CD4-positive, alpha-beta T cell treated with Interleukin-15 for 1 hour (primary cell): ENCODE results near the gene COQ9.
A peak's percentile ranks its signal among the peaks of the same experiment; 100 is the strongest.
"Not testable (repeated sequence)": the region's sequence is repeated elsewhere in the genome, so short reads cannot be mapped to it uniquely, and the experiment has no call there.

ENCODE experiments used
- DNase-seq: peaks from one replicate; pipeline ENCODE4 v3.0.0-alpha.2; 2020

The COQ9 gene

DNA sequence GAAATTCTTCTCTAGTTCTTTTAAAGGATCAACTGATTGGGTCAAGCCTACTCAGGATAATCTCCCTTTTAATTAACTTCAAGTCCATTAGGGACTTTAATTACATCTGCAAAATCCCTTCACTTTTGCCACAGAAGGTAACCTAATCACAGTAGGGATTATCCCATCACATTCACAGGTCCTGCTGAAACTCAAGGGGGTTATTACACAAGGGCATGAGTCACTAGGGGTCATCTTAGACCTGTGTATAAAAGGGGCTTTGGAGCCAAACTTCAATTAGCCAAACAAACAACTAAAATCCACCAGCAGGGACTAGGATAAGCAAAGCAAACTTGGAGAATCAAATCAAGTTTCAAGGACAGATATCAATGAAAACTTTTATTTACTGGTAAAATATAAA, 19.5 kb upstream of the COQ9 start:
- no peak for DNase-seq

DNA sequence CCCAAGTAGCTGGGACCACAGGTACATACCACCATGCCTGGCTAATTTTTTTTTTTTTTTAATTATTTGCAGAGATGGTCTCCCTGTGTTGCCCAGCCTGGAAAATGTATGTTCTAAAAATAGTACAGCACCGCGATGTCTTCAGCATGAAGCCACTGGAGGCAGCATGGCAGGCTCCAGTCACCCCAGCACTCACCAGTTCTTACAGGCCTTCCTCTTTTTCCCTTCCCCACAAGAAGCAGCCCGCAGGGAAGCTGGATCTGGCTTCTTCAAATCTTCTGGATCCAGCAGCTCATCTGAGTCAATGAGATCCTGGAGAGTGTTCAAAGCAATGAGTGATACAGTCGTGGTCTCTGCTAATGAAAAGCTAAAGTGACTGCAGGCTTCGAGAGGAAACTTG, 16.3 kb upstream of the COQ9 start:
- no peak for DNase-seq

DNA sequence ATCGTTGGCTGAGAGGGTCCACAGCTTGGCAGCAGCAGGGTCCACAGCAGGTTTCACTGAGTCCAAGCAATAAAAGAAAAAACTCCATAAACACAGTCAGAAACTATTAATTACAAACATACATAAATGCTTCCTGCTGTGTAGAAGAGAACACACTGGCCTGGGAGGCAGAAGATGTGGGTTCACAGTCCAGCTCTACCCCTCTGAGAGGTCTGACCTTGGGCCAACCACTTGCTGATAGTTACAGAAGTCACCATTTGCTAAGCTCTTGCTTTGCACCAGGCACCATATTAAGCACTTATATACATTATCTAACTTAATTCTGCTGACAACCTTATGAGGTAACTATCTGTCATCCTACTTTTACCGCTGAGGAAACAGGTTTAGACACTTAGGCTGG, 14.8 kb upstream of the COQ9 start:
- no peak for DNase-seq

DNA sequence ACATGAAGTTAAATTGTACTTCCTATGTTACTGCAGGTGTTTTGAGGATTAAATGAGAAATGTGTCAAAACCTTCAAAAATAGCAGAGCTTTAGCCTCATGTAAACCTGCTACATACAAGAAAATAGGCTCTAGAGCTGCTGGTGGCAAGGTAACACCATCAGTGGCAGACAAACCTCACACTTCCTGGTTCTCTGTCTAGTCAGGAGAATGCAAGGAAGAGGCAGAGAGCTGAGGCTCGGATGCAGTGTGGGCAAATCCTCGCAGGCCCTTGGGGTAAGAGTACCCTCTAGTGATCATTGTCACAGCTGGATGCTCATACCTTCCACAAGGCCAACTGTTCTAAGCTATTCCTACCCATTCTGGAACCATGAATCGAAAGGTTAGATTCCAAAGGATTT, 14.3 kb upstream of the COQ9 start:
- no peak for DNase-seq

DNA sequence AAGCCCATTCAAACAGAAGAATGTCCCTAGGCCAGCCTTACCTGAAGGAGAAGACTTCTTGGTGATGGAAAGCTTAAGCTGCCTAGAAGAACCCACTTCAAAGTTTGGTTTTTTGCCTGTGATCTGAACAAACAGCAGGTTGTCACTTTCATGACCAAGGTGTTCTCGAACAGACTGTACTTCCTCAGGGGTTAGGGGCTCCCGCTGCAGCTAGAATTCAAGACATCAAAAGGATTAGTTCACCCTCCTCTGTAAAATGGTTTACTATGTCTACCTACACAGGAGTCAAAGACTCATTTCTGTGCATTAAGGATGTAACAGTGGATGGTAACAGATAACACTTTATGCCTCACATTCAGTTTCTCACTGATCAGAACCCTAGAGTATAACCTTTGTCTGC, 13.3 kb upstream of the COQ9 start:
- DNase-seq, result no peak

DNA sequence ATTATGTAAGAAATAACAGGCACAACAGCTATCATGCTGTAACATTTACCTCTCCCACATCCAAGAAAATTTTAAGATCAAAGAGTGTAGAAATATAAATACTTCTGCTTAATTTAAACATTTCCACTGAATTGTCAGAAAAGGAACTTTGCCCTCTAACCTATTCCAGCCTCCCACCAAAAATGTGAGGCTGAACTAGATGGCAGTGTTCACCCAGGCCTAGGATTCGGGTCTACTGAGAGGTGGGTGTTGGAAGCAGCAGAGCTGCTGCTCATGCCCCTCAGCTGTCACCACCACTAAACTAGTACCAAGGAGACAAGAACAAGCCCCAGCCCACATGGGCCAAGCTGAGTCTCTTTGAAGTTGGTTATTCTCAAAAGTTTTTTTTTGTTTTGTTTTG, 11.4 kb upstream of the COQ9 start:
- DNase-seq, result no peak

DNA sequence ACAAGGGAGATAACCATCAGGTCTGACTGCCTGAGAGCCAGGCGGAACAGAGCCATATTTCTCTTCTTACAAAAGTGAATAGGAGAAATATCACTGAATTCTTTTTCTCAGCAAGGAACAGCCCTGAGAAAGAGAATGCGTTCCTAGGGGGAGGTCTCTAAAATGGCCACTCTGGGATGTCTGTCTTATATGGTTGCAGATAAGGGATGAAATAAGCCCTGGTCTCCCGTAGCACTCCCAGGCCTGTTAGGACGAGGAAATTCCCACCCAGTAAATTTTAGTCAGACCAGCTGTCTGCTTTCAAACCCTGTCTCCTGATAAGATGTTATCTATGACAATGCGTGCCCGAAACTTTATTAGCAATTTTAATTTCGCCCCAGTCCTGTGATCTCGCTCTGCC, 7.3 kb upstream of the COQ9 start:
- DNase-seq, result not testable (repeated sequence)

DNA sequence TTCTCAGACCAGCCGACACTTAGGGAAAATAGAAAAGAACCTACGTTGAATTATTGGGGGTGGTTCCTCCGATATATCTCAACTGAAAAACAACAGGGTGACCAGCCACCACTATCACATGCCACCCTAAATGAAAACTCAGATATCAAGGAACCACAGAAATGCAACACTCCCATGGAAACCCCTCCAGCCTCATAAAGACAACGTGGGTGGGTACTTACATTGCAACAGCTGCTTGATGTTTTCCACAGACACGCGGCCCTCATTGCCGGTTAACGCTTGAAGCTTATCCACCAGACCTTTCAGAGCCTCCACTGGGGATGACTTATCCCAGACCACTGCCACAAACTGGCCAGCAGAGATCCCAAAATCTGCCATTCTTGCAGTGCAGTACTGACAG, 6.7 kb upstream of the COQ9 start:
- not testable (repeated sequence) for DNase-seq

DNA sequence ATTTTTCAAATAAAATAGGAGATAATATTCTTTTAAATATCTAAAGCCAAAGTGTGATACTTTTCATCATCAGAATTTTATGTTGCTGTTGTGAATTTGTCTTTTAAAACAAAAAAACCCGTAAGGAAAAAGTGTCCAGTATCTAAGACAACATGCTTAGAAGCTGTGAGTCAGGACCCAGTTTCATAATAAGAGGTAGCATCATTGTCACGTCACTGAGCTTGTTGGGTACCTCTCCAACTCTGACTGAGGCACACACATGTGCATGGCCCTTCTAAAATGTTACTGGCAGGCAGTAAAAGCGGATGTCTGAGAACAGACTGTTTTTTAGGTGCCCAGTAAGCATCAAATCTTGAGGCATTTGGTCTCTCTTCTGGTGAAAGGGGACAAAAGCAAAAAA, 2.6 kb upstream of the COQ9 start:
- DNase-seq, result no peak

DNA sequence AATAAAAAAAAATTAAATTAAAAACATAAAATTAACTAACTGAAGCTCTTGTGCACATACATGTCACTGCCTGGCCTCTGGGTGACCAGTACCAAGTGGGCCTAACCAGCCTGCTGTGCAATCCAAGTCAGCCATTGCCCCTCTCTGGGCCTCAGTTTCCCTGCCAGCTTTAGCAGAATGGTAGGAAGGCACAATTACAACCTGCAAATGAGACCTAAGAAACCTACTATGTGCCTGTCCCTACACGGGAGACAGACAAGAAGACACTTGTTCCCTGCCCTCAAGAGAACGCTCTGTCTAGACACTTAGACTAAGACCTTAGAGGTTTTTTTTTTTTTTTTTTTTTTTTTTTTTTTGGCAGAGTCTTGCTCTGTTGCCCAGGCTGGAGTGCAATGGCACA, 1.8 kb upstream of the COQ9 start:
- DNase-seq, result no peak

DNA sequence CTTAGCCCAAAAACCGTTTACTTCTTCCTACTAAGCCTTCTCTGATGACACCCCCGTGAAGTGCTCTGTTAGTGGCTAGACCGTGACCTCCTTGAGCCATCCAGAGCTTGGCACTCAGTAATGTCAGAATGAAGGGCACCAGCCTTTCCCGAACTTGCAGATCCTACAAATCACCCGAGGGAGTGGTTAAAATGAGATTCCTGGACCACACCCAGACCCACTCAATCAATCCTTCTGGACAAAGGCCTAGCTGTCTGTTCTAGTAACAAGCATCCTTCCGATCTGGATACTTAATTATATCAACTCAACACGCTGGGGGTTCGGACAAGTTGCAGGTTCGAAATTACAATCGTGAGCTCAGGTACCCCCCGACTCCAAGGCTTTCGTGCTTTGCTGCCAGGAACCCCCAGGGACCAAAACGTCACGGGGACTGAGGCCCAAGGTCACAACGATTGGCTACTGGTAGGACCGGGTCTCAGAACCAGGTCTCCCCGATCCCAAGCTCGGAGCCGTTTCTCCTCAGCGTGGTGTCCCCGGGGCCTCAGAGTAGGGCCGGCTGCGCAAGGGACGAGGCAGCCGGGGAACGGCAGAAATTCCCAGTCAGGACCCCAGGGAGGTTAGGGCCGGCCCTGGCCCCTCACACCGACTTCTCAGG, 621 bp upstream of the COQ9 start:
- peak; percentile 31 for DNase-seq

DNA sequence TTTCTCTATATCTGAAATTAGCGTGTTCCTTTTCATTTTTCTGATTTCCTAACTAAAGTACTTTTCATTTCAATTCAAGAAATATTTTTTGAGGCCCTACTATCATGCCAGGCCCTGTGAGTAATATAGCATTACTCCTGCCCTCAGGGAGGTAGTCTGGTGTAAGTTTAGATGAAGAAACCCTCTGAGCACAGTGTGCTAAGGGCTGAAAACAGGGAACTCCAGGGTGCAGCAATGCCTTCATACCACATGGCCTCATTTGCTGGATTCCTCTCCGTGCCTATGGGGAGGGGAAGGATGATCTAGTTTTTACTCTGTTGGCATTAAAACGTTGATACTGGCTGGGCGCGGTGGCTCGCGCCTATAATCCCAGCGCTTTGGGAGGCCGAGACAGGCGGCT, 4.7 kb downstream of the COQ9 start:
- DNase-seq, result no peak

DNA sequence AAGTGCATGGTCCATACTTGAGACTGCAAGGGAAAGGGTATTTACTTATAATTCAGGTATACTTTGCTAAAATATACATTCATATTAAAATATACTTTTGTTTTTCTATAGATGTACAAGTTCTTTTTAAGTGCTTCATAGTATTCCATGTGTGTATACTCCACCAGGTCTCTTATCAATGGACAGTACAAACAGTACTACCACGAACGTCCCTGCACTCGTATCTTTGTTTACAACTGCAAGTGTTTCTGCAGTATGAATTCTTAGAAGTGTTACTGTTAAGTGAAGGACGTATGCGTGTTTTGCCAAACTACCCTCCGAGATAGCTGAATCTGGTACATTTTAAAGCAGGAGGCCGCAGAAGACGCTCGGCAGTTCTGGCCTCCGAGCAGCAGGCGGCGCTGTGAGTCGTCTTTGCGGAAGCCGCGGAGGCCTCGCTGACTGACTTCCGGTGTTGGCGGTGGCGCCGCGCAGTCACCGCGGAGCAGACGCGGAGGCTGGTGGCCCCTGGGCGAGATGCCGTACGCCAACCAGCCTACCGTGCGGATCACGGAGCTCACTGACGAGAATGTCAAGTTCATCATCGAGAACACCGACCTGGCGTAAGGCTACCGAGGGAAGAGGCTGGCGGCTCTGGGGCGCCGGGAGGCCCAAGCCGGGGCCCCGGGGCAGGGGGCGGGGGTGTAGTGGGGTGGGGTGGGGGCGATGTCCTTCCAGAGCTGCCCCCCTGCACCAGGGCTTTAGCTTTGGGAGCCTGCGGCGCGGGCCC, 15.1 kb downstream of the COQ9 start, which contains the start of gene POLR2C:
POLR2C (plus strand) TSS at position 471 of the 769 bp plus-strand sequence; CDS start at position 517, 46 bp downstream.
- DNase-seq, result peak; percentile 89

DNA sequence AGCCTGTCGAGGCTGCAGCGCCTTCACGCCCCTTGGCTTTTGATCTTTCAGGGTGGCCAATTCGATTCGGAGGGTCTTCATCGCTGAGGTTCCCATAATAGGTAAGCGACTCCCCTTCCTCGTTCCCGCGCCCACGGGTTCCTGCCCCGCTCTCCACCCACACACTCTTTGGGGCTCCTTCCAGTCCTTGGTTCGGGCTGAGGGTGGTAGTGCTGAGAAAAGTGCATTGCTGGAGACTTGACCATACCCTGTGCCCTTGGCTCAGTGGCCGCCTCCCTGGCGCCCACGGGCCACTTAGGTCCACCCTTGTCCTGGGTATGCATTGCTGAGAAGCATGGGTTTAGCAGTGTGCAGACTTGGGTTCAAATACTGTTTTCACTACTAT, 15.7 kb downstream of the COQ9 start:
- DNase-seq, result no peak

DNA sequence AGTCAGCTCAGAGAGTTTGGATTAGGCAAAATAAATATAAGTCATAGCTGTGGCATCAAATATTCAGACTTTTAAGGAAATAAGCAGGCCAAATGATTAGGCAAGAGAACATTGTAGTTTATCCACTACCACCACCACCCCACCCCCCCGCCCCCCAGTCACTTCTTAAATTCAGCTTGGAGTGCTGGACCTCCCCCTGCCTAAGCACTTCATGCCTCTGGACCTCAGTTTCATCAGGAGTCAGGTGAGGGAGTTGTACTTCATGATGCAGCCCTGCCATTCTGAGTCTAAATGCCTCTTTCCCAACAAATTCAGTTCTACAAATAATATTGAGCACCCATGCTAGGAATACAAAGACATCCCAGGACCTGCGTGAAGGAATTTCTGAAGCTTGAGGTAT, 17.2 kb downstream of the COQ9 start:
- no peak for DNase-seq

DNA sequence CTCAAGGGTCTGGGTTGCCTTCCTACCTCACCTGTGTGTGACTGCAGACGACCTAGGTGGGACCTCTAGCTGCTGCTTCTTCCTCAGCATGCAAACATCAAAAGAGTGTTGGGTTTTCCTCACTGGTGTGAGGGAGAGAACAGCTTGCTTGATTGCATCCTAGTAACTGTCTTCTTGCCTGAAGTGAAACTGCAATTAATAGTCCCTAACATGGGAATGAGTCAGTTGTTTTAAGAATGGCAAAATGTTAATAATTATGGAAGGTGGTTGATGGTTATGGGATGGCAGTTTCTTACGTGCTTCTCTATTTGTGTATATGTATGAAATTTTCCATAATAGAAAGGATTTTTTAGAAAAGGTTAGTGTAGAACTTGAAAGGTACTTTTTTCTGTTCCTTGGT, 21.1 kb downstream of the COQ9 start:
- DNase-seq, result no peak

DNA sequence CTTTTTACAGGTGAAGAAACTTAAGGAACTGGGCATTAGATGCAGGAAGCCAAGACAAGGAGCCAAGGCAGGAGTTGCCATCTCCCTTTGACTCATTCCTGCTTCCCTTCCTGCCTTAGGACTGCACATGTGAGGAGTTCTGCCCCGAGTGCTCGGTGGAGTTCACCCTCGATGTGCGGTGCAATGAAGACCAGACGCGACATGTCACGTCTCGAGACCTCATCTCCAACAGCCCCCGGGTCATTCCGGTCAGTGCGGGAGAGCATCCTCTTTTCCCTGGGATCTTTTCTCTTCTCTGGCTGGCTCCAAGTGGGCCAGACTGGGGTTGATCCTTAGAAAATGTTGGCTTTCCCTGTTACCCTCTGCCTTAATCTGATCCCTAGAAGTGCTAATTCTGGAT, 21.8 kb downstream of the COQ9 start:
- no peak for DNase-seq

DNA sequence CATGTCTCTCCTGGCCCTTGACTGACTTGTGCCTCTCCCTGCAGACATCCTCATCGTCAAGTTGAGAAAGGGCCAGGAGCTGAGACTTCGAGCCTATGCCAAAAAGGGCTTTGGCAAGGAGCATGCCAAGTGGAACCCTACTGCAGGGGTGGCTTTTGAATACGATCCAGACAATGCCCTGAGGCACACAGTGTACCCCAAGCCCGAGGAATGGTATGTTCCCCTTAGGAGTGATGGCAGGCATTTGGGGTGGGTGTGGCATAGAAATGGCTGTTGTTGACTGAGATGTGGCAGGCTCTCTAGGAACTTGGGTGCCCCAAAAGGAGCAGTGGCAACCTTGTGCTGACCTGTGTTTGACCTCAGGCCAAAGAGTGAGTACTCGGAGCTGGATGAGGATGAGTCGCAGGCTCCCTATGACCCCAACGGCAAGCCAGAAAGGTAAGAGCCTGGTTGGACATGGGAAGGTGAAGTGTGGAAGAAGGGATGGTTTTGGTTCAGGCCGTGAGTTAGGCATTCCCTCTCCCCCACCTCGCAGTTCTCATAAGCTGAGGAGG, 22.7 kb downstream of the COQ9 start:
- no peak for DNase-seq

DNA sequence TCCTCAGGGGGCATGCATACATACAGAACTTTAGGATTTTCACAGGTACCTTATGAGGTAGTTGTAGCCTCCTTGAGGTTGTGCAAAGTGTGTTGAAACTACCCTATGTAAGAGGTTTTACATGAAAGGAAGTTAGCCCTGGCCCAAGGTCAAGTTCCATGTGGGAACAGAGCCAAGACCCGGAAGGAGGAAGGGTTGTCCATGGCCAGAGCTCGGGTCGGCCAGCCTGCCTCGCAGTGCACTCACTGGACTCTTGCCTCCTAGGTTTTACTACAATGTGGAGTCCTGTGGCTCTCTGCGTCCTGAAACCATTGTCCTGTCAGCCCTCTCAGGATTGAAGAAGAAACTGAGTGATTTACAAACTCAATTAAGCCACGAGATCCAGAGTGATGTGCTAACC, 23.4 kb downstream of the COQ9 start:
- DNase-seq, result no peak

DNA sequence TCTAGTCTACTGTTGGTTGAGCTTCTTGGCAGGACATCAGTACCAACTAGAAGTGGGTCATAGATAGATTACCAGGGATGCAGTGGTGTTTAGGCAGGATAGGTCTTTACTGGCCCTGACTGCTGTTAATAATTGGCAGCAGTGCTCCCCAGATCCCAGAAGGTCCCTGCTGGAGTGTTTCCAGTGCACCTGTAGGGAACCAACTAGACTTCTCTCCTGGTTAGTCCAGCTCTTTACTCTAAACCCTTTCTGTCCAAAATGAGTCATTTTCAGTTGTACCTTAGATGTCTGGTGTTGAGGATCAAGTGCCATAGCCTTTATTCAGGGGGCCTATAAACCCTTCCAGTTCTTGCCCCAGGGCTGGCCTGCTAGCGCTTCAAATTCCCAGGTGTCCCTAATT, 23.9 kb downstream of the COQ9 start:
- DNase-seq, result no peak

DNA sequence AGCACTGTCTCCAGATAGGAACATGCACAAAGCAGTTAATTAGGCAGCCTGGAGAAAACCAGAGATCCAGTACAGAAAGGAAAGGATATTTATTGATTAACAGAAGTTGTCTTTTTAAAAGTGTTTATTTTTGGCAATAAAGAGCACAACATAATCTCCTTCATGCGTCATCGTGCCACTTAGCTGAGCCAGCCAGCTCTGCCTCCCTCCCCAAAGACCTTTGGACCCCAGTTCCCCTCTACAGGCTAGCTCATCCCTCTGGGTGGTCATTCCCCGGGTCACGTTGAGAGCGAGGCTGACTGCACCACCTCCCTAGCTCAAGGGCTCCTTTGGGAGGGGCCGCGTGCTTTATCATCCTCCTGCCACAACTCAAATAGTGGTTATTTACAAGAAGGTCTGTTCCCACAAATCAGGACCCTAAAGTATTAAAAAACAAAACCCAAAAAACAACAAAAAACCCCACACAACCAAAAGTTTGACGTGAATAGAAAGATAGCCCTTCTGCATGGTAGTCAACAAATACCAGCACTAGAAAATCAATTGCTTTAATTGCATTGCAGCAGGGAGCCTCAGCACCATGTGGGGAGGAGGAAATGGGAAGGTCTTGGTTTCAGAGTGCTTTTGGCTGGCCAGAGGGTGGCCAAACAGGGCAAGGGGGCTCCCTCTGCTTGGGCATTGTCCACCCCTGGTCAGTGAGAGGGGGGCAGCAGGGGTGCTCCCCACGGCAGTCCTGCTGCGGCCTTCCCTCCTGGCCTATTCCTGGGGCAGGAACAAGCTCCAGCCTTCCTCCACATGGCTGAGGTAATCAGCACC, 24.8 kb downstream of the COQ9 start:
- no peak for DNase-seq

DNA sequence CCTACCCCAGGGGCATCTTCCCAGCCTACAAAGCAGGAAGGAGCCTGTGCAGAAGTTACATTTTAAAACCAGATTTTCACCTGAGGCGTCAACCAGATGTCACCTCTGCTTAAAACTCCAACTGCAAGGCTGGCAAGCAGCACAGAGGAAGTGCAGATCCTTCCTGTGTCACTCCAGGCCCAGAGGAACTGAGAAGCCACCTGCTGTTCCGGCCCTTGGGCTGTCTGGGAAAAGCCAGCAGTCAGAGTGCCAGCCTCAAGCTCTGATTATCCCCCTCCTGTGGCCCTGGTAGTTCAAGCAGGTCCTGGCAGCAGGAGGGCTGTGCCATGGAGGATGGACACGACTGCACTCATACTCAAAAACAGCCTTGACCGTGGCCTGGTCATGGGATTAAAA, 25.4 kb downstream of the COQ9 start:
- no peak for DNase-seq

DNA sequence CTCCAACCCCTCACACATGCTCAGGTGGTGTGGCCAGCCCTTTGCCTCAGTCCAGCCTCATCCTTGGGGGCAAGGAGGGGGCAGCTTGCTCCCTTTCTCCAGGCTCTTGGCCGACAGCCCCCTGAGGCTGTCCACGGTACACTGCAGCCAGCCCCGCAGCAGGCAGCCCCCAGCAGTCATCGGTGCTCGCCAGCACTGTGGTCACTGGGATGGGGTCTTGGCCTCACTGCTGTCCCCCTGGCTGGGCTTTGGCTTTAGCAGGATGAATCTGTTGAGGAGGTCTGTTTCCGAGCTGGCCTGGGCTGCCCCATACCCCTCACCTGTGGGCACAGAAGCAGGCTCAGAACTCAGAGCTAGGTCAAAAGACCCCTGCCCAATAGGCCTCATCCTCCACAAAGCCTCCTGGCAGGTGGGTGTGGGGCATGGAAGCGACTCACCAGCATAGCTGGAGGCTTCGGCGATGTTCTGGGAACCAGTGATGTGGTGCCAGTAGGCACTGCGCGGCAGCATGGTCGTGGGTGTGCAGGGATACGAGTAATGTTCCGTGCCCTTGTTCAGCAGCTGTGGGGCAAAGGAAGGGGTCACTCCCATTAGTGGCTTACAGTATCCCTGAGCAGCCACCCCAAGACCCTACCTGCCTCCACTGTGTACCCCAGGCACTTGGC, 26.0 kb downstream of the COQ9 start:
- DNase-seq, result no peak
